HEK293T (cell line): Measurements from ENCODE around the gene SLC25A21.
"Not testable (repeated sequence)": the region's sequence is repeated elsewhere in the genome, so short reads cannot be mapped to it uniquely, and the experiment has no call there.

Experiments
- CTCF ChIA-PET: fragments of 350-600 bp; formaldehyde crosslinking; extraction: SDS; loops from one replicate; lab custom pipeline; 2021; ENCODE audit warnings: antibody characterized with exemption, inconsistent platforms; lab: Yijun Ruan, JAX
- POLR2A ChIA-PET: fragments of 350-600 bp; formaldehyde crosslinking; extraction: SDS; loops from one replicate; lab custom pipeline; 2020; ENCODE audit warnings: antibody characterized with exemption, inconsistent platforms; lab: Yijun Ruan, JAX
- DNase-seq: peaks from one replicate; pipeline ENCODE4 v3.0.0; 2012; ENCODE audit warnings: mixed read lengths; ENCODE audit errors: extremely low spot score
- ARNT ChIP-seq: fragments of 450-650 bp; IDR thresholded peaks from 2 replicates; pipeline ENCODE4 v1.6.1; 2017; ENCODE audit warnings: mild to moderate bottlenecking
- BHLHE40 ChIP-seq: fragments of 450-650 bp; IDR thresholded peaks from 2 replicates; pipeline ENCODE4 v1.6.1; 2016; ENCODE audit warnings: mild to moderate bottlenecking, moderate library complexity, borderline replicate concordance
- CTBP1 ChIP-seq: fragments of 450-650 bp; IDR thresholded peaks from 2 replicates; pipeline ENCODE4 v1.6.1; 2016; ENCODE audit warnings: borderline replicate concordance
- ELF4 ChIP-seq: fragments of 450-650 bp; IDR thresholded peaks from 2 replicates; pipeline ENCODE4 v1.6.1; 2017; ENCODE audit warnings: antibody characterized with exemption
- FOXA1 ChIP-seq: fragments of 450-650 bp; IDR thresholded peaks from 2 replicates; pipeline ENCODE4 v1.6.1; 2016; ENCODE audit warnings: mild to moderate bottlenecking
- FOXK2 ChIP-seq: fragments of 450-650 bp; IDR thresholded peaks from 2 replicates; pipeline ENCODE4 v1.6.1; 2016; ENCODE audit warnings: mild to moderate bottlenecking
- FOXM1 ChIP-seq: fragments of 450-650 bp; IDR thresholded peaks from 2 replicates; pipeline ENCODE4 v1.6.1; 2017; ENCODE audit warnings: mild to moderate bottlenecking, borderline replicate concordance
- HDGF ChIP-seq: fragments of 450-650 bp; IDR thresholded peaks from 2 replicates; pipeline ENCODE4 v1.6.1; 2017; ENCODE audit warnings: antibody characterized with exemption, borderline replicate concordance
- L3MBTL2 ChIP-seq: fragments of 450-650 bp; conservative IDR thresholded peaks from 2 replicates; pipeline ENCODE4 v1.6.1; 2016; ENCODE audit warnings: mild to moderate bottlenecking
- LEF1 ChIP-seq: fragments of 450-650 bp; IDR thresholded peaks from 2 replicates; pipeline ENCODE4 v1.6.1; 2017; ENCODE audit warnings: mild to moderate bottlenecking, borderline replicate concordance
- NFRKB ChIP-seq: fragments of 450-650 bp; IDR thresholded peaks from 2 replicates; pipeline ENCODE4 v1.6.1; 2016; ENCODE audit warnings: mild to moderate bottlenecking, moderate library complexity
- SP1 ChIP-seq: fragments of 450-650 bp; IDR thresholded peaks from 2 replicates; pipeline ENCODE4 v1.6.1; 2017
- SUZ12 ChIP-seq: fragments of 450-650 bp; IDR thresholded peaks from 2 replicates; pipeline ENCODE4 v1.6.1; 2016; ENCODE audit warnings: mild to moderate bottlenecking
- TARDBP ChIP-seq: fragments of 450-650 bp; IDR thresholded peaks from 2 replicates; pipeline ENCODE4 v1.6.1; 2016
- ZNF384 ChIP-seq: fragments of 450-650 bp; IDR thresholded peaks from 2 replicates; pipeline ENCODE4 v1.6.1; 2016
- TF ChIP-seq, protein P1 (sequence below): fragments of 450-650 bp; IDR thresholded peaks from 2 replicates; pipeline ENCODE4 v1.6.1; 2016

The SLC25A21 gene

DNA sequence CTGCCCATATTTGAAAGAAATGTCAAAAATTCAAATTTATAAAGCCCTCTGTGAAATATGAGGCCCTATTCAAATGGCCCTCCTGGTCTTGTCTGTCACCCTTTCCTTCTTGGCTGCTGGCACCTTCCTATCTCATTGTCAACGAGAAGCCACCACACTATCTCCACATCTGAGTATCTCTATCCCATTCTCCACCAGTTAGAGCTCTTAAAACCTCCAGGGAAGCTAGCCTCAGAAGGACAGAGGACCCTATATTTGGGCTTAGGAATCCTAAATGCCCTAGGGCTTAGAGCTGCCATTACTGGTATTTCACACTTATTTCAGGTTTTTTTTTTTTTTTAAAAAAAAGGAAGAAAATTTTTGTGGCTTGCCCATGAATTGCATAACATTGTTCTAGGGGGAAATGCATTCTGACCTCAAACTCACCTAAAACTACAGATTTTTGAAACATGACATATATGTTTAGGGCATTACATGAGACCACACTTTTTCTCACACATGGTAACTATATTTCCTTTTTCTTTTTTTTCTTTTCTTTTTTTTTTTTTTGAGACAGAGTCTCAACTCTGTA is 25.0 kb downstream of the SLC25A21 start:
- ChIA-PET CTCF (interaction anchor here (0.6 kb wide), 1 partner anchor 380 kb away, joined by 5 read pairs; no protein-coding TSS in a partner anchor), POLR2A (no interaction called here)
- TF ChIP-seq ARNT (no peak), L3MBTL2 (no peak), NFRKB (no peak), LEF1 (no peak), SP1 (no peak), ZNF384 (no peak), BHLHE40 (no peak), CTBP1 (no peak), FOXM1 (no peak), ELF4 (no peak), SUZ12 (no peak), FOXA1 (no peak), FOXK2 (no peak), TARDBP (no peak), HDGF (no peak)
- TF ChIP-seq, protein P1, sequence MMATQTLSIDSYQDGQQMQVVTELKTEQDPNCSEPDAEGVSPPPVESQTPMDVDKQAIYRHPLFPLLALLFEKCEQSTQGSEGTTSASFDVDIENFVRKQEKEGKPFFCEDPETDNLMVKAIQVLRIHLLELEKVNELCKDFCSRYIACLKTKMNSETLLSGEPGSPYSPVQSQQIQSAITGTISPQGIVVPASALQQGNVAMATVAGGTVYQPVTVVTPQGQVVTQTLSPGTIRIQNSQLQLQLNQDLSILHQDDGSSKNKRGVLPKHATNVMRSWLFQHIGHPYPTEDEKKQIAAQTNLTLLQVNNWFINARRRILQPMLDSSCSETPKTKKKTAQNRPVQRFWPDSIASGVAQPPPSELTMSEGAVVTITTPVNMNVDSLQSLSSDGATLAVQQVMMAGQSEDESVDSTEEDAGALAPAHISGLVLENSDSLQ = no peak
- DNase-seq = no peak

GRCh38 chr14:37146438-37146837 is 26.0 kb downstream of the SLC25A21 start:
- CTCF ChIA-PET, POLR2A ChIA-PET, DNase-seq: not testable (repeated sequence)

DNA sequence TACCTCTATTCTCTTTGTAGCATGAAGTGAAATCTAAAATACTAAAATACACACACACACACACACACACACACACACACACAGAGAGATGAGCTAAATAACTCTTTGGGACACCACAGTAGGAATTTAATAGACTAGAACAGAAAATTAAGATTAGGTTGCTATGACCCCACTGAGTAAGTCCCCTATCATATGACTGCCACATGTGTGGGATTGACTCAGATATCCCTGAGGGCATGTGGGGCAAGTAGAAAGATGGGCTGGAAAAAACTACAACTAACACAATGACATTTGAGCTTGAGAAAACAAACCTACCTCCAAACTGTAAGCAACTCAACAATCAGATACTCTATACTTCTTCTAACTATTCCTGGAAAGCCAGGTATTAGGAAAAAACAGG is 27.0 kb downstream of the SLC25A21 start:
- CTCF ChIA-PET = interaction anchor here (0.7 kb wide), 1 partner anchor 172 kb away, joined by 3 read pairs; no protein-coding TSS in a partner anchor
- no peak for TF ChIP-seq SUZ12
- peak; percentile 64; the same call in 1 of the 2 replicates for TF ChIP-seq CTBP1
- DNase-seq = no peak
- POLR2A ChIA-PET = interaction anchor here (0.9 kb wide), 1 partner anchor 52 kb away, joined by 3 read pairs; the partner anchor contains the start of gene MIPOL1

DNA sequence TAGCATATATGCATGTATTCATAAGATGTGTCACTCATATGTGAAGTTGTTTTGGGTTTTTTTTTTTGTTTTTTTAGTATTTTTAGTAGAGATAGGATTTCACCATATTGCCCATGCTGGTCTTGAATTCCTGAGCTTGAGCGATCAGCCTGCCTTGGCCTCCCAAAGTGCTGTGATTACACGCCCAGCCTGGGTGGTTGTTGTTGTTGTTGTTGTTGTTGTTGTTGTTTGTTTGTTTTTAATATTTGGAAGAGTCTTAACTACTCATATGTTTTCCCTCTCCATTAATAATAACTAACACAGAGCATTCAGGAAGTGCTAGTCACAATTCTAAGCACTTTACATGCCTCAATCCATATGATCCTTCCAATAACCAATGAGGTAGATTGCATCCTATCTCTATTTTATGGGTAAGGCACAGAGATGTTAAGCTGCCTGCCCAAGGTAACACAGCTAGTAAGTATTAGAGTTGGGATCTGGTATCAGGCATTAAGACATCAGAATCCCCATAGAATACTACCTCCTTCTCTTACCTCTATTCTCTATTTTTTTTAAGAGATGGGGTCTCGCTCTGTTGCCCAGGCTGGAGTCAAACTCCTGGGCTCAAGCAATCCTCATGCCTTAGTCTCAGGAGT is 27.6 kb downstream of the SLC25A21 start:
- ChIA-PET CTCF (no interaction called here), POLR2A (interaction anchor here (0.9 kb wide), 1 partner anchor 53 kb away, joined by 3 read pairs; the partner anchor contains the start of gene MIPOL1)
- TF ChIP-seq LEF1 (no peak), HDGF (no peak), CTBP1 (no peak), FOXA1 (no peak), BHLHE40 (no peak), ELF4 (no peak), TARDBP (no peak), FOXK2 (no peak), ZNF384 (no peak), NFRKB (no peak), L3MBTL2 (no peak), ARNT (no peak), SP1 (no peak), SUZ12 (no peak), FOXM1 (no peak)
- TF ChIP-seq, protein P1 = no peak
- no peak for DNase-seq

DNA sequence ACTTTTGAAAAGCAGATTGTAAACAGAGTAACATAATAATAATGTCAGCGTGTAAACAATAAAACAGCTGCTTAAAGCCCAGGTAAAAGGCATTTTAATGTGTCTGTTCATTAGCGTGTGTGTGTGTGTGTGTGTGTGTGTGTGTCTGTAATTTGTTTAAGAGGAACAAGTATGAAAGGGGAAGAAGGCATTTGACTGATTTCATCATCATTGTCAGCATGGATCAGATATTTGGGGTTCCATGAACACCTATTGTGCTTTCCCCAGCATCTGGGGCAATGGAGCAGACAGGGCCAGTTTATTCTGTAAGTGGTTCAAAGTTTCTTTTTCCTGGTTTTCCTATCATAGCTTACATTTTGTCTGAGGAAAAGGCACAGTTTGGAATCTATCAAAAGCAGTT is 28.9 kb downstream of the SLC25A21 start:
- no peak for TF ChIP-seq TARDBP
- no peak for TF ChIP-seq ARNT
- no peak for TF ChIP-seq SUZ12
- TF ChIP-seq FOXA1 = no peak
- no peak for TF ChIP-seq LEF1
- ChIA-PET CTCF (interaction anchor here (0.6 to 1.0 kb wide), 6 partner anchors 26 to 1073 kb away, joined by 3 to 12 read pairs (median 4); partner anchors contain the start of gene PAX9), POLR2A (interaction anchor here (0.7 to 1.2 kb wide), 5 partner anchors 9 to 555 kb away, joined by 3 to 4 read pairs (median 3); partner anchors contain the start of gene PAX9)
- no peak for DNase-seq

DNA sequence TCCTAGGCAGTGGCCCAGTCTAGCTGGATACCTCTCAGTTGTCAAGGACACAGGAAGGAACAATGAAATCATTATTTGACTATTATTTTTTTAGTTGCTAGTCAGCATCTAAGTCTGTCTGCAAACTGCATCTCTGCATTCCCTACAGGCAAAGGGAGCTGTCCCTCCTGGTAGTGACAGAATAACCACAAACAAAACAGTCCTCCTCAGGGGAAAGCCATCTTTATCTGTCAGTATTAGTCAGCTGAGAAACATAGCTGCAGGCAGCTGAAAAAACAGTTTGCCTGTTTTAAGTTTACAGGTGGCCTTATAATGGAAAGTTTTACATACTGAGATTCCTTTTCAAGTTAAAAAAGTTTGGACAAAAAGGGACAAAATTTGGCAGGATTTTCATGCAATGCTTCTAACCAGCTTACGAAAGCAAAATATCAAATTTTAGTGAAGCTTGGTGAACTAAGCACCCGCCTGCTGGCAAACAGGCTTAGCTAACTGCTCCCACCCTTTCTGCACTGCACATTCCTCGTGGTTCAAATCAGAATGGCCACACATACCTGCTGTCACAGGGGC is 29.5 kb downstream of the SLC25A21 start:
- ChIA-PET POLR2A (interaction anchor here (1.0 to 1.2 kb wide), 4 partner anchors 9 to 481 kb away, joined by 3 to 4 read pairs (median 3); partner anchors contain the start of gene PAX9), CTCF (interaction anchor here (0.6 to 1.0 kb wide), 6 partner anchors 25 to 1072 kb away, joined by 3 to 12 read pairs (median 4); partner anchors contain the start of gene PAX9)
- DNase-seq = no peak
- TF ChIP-seq ELF4 = no peak
- TF ChIP-seq FOXA1 = no peak
- TF ChIP-seq L3MBTL2 = no peak
- TF ChIP-seq, protein P1 = peak; percentile 61
- no peak for TF ChIP-seq ARNT
